Measurements from ENCODE around the gene CDO1.

GRCh38 chr5:115842952-115843351 is 26.5 kb upstream of the CDO1 start:
- TF ChIP-seq TSHZ2 (CRISPR knock-in tag; IDR thresholded peaks at IDR 0.05) = no peak
- no peak for TF ChIP-seq RARB (CRISPR knock-in tag; IDR thresholded peaks at IDR 0.05)
- TF ChIP-seq PATZ1 (CRISPR knock-in tag; IDR thresholded peaks at IDR 0.05; ENCODE audit: borderline replicate concordance) = no peak
- TF ChIP-seq ZFP3 (CRISPR knock-in tag; IDR thresholded peaks at IDR 0.05) = no peak
- TF ChIP-seq SNAI2 (CRISPR knock-in tag; IDR thresholded peaks at IDR 0.05) = no peak
- TF ChIP-seq TOX (CRISPR knock-in tag; IDR thresholded peaks at IDR 0.05; ENCODE audit: borderline replicate concordance) = no peak
- TF ChIP-seq ZC3H10 (CRISPR knock-in tag; IDR thresholded peaks at IDR 0.05) = no peak
- TF ChIP-seq ZNF70 (CRISPR knock-in tag; IDR thresholded peaks at IDR 0.05) = no peak
- TF ChIP-seq POU6F1 (CRISPR knock-in tag; IDR thresholded peaks at IDR 0.05; ENCODE audit: borderline replicate concordance, low read depth) = no peak
- TF ChIP-seq OSR1 (CRISPR knock-in tag; IDR thresholded peaks at IDR 0.05) = no peak
- no peak for TF ChIP-seq ZFP30 (CRISPR knock-in tag; IDR thresholded peaks at IDR 0.05)
- TF ChIP-seq CREB5 (CRISPR knock-in tag; IDR thresholded peaks at IDR 0.05; ENCODE audit: low read depth) = no peak

Measured in SK-N-SH treated with all-trans-retinoic acid at 6 μM for 48 hours (cell line).